ENCODE results near the gene PPP1R1C.

PPP1R1C gene

GRCh38 chr2:182043021-182043420 lies 57.4 kb downstream of the PPP1R1C start:
- Mint-ChIP-seq H3K4me3 (no peak overlapping the region), H3K4me1 (no peaks in the 10 kb centered on the region), H3K27me3 (peaks cover 15% of the 10 kb centered on the region), H3K9me3 (no peaks in the 10 kb centered on the region), H3K36me3 (ENCODE audit: insufficient read depth) (no peaks in the 10 kb centered on the region), H3K27ac (ENCODE audit: low read depth) (no peak overlapping the region)
- ATAC-seq (replicated peaks; ENCODE audit: extremely low read depth, poor library complexity, severe bottlenecking) (no peak), DNase-seq (ENCODE audit: low spot score in 2 of 2) (no peak)

- H3K36me3 Mint-ChIP-seq (ENCODE audit: insufficient read depth), result no peaks in the 10 kb centered on the region
- DNase-seq (ENCODE audit: low spot score in 2 of 2), result no peak
- H3K27ac Mint-ChIP-seq (ENCODE audit: low read depth), result no peak overlapping the region
- no peaks in the 10 kb centered on the region for H3K4me1 Mint-ChIP-seq
- H3K27me3 Mint-ChIP-seq, result peaks cover 15% of the 10 kb centered on the region
- no peak for ATAC-seq (replicated peaks; ENCODE audit: extremely low read depth, poor library complexity, severe bottlenecking)
- H3K4me3 Mint-ChIP-seq, result no peak overlapping the region
- no peaks in the 10 kb centered on the region for H3K9me3 Mint-ChIP-seq
Measured at GRCh38 chr2:182043861-182044260, 58.2 kb downstream of the PPP1R1C start.

- H3K4me3 Mint-ChIP-seq, result no peak overlapping the region
- H3K36me3 Mint-ChIP-seq (ENCODE audit: insufficient read depth), result no peaks in the 10 kb centered on the region
- no peaks in the 10 kb centered on the region for H3K4me1 Mint-ChIP-seq
- H3K27me3 Mint-ChIP-seq, result peaks cover 15% of the 10 kb centered on the region
- no peak overlapping the region for H3K27ac Mint-ChIP-seq (ENCODE audit: low read depth)
- ATAC-seq (replicated peaks; ENCODE audit: extremely low read depth, poor library complexity, severe bottlenecking) (no peak), DNase-seq (ENCODE audit: low spot score in 2 of 2) (no peak)
- H3K9me3 Mint-ChIP-seq, result no peaks in the 10 kb centered on the region
Measured at GRCh38 chr2:182047544-182047943, 61.9 kb downstream of the PPP1R1C start.

GRCh38 chr2:182048088-182048487 lies 62.4 kb downstream of the PPP1R1C start:
- ATAC-seq (replicated peaks; ENCODE audit: extremely low read depth, poor library complexity, severe bottlenecking) (no peak), DNase-seq (ENCODE audit: low spot score in 2 of 2) (no peak)
- H3K27me3 Mint-ChIP-seq, result peaks cover 15% of the 10 kb centered on the region
- no peaks in the 10 kb centered on the region for H3K9me3 Mint-ChIP-seq
- H3K36me3 Mint-ChIP-seq (ENCODE audit: insufficient read depth), result no peaks in the 10 kb centered on the region
- no peaks in the 10 kb centered on the region for H3K4me1 Mint-ChIP-seq
- no peak overlapping the region for H3K27ac Mint-ChIP-seq (ENCODE audit: low read depth)
- no peak overlapping the region for H3K4me3 Mint-ChIP-seq

GRCh38 chr2:182048621-182049020 lies 63.0 kb downstream of the PPP1R1C start:
- no peak for ATAC-seq (replicated peaks; ENCODE audit: extremely low read depth, poor library complexity, severe bottlenecking)
- Mint-ChIP-seq H3K27ac (ENCODE audit: low read depth) (no peak overlapping the region), H3K36me3 (ENCODE audit: insufficient read depth) (no peaks in the 10 kb centered on the region), H3K4me3 (no peak overlapping the region), H3K4me1 (no peaks in the 10 kb centered on the region), H3K9me3 (no peaks in the 10 kb centered on the region), H3K27me3 (peaks cover 14% of the 10 kb centered on the region)
- no peak for DNase-seq (ENCODE audit: low spot score in 2 of 2)

- Mint-ChIP-seq H3K4me3 (no peak overlapping the region), H3K27me3 (peaks cover 4% of the 10 kb centered on the region), H3K9me3 (no peaks in the 10 kb centered on the region), H3K27ac (ENCODE audit: low read depth) (no peak overlapping the region), H3K4me1 (no peaks in the 10 kb centered on the region), H3K36me3 (ENCODE audit: insufficient read depth) (no peaks in the 10 kb centered on the region)
- DNase-seq (ENCODE audit: low spot score in 2 of 2), result no peak
- no peak for ATAC-seq (replicated peaks; ENCODE audit: extremely low read depth, poor library complexity, severe bottlenecking)
Measured at GRCh38 chr2:182049372-182050148, 63.9 kb downstream of the PPP1R1C start.

- no peak overlapping the region for H3K4me3 Mint-ChIP-seq
- no peaks in the 10 kb centered on the region for H3K36me3 Mint-ChIP-seq (ENCODE audit: insufficient read depth)
- DNase-seq (ENCODE audit: low spot score in 2 of 2) (no peak), ATAC-seq (replicated peaks; ENCODE audit: extremely low read depth, poor library complexity, severe bottlenecking) (no peak)
- no peaks in the 10 kb centered on the region for H3K4me1 Mint-ChIP-seq
- H3K27ac Mint-ChIP-seq (ENCODE audit: low read depth), result no peak overlapping the region
- peaks cover 8% of the 10 kb centered on the region for H3K27me3 Mint-ChIP-seq
- no peaks in the 10 kb centered on the region for H3K9me3 Mint-ChIP-seq
Measured at GRCh38 chr2:182050333-182051135, 64.9 kb downstream of the PPP1R1C start.

- ATAC-seq (replicated peaks; ENCODE audit: extremely low read depth, poor library complexity, severe bottlenecking) (no peak), DNase-seq (ENCODE audit: low spot score in 2 of 2) (no peak)
- no peaks in the 10 kb centered on the region for H3K4me1 Mint-ChIP-seq
- no peak overlapping the region for H3K4me3 Mint-ChIP-seq
- peaks cover 35% of the 10 kb centered on the region for H3K27me3 Mint-ChIP-seq
- H3K36me3 Mint-ChIP-seq (ENCODE audit: insufficient read depth), result no peaks in the 10 kb centered on the region
- H3K27ac Mint-ChIP-seq (ENCODE audit: low read depth), result no peak overlapping the region
- no peaks in the 10 kb centered on the region for H3K9me3 Mint-ChIP-seq
Measured at GRCh38 chr2:182055993-182056392, 70.3 kb downstream of the PPP1R1C start.

GRCh38 chr2:182057002-182057401 lies 71.3 kb downstream of the PPP1R1C start:
- no peak overlapping the region for H3K4me3 Mint-ChIP-seq
- no peaks in the 10 kb centered on the region for H3K36me3 Mint-ChIP-seq (ENCODE audit: insufficient read depth)
- peaks cover 35% of the 10 kb centered on the region for H3K27me3 Mint-ChIP-seq
- ATAC-seq (replicated peaks; ENCODE audit: extremely low read depth, poor library complexity, severe bottlenecking), result no peak
- DNase-seq (ENCODE audit: low spot score in 2 of 2), result no peak
- no peaks in the 10 kb centered on the region for H3K4me1 Mint-ChIP-seq
- H3K27ac Mint-ChIP-seq (ENCODE audit: low read depth), result no peak overlapping the region
- no peaks in the 10 kb centered on the region for H3K9me3 Mint-ChIP-seq

GRCh38 chr2:182058056-182058455 lies 72.4 kb downstream of the PPP1R1C start:
- Mint-ChIP-seq H3K4me3 (no peak overlapping the region), H3K27me3 (peaks cover 35% of the 10 kb centered on the region), H3K27ac (ENCODE audit: low read depth) (no peak overlapping the region), H3K4me1 (no peaks in the 10 kb centered on the region), H3K9me3 (no peaks in the 10 kb centered on the region), H3K36me3 (ENCODE audit: insufficient read depth) (no peaks in the 10 kb centered on the region)
- ATAC-seq (replicated peaks; ENCODE audit: extremely low read depth, poor library complexity, severe bottlenecking) (no peak), DNase-seq (ENCODE audit: low spot score in 2 of 2) (no peak)

GRCh38 chr2:182061739-182062138 lies 76.1 kb downstream of the PPP1R1C start:
- Mint-ChIP-seq H3K27ac (ENCODE audit: low read depth) (no peak overlapping the region), H3K9me3 (no peaks in the 10 kb centered on the region), H3K27me3 (peaks cover 16% of the 10 kb centered on the region), H3K4me1 (no peaks in the 10 kb centered on the region), H3K4me3 (no peak overlapping the region), H3K36me3 (ENCODE audit: insufficient read depth) (no peaks in the 10 kb centered on the region)
- ATAC-seq (replicated peaks; ENCODE audit: extremely low read depth, poor library complexity, severe bottlenecking) (no peak), DNase-seq (ENCODE audit: low spot score in 2 of 2) (no peak)

GRCh38 chr2:182062329-182062972 lies 76.8 kb downstream of the PPP1R1C start:
- H3K27me3 Mint-ChIP-seq, result peaks cover 12% of the 10 kb centered on the region
- no peak for DNase-seq (ENCODE audit: low spot score in 2 of 2)
- no peaks in the 10 kb centered on the region for H3K9me3 Mint-ChIP-seq
- no peak overlapping the region for H3K4me3 Mint-ChIP-seq
- no peaks in the 10 kb centered on the region for H3K36me3 Mint-ChIP-seq (ENCODE audit: insufficient read depth)
- H3K4me1 Mint-ChIP-seq, result no peaks in the 10 kb centered on the region
- H3K27ac Mint-ChIP-seq (ENCODE audit: low read depth), result no peak overlapping the region
- no peak for ATAC-seq (replicated peaks; ENCODE audit: extremely low read depth, poor library complexity, severe bottlenecking)
